Ectodermal cell (in vitro differentiated cells): ENCODE data around the gene RIC3.
A peak's percentile ranks its signal among the peaks of the same experiment; 100 is the strongest.
"Not testable (repeated sequence)": the region's sequence is repeated elsewhere in the genome, so short reads cannot be mapped to it uniquely, and the experiment has no call there.

ENCODE experiments used
- H3K27ac ChIP-seq: 2 replicates; pipeline ENCODE4 v1.7.0; 2013; ENCODE audit warnings: mild to moderate bottlenecking, low read depth, low read length; ENCODE audit not compliant: insufficient read depth, poor library complexity, severe bottlenecking
- H3K27me3 ChIP-seq: 2 replicates; pipeline ENCODE4 v1.7.0; 2013; ENCODE audit warnings: mild to moderate bottlenecking, low read length; ENCODE audit not compliant: insufficient read depth, control insufficient read depth, poor library complexity, severe bottlenecking
- H3K36me3 ChIP-seq: one replicate; pipeline ENCODE4 v1.7.0; 2013; ENCODE audit warnings: low read length; ENCODE audit not compliant: control insufficient read depth, insufficient read depth
- H3K4me1 ChIP-seq: one replicate; pipeline ENCODE4 v1.7.0; 2013; ENCODE audit warnings: low read length; ENCODE audit not compliant: control insufficient read depth, insufficient read depth
- H3K4me3 ChIP-seq: 2 replicates; pipeline ENCODE4 v1.7.0; 2013; ENCODE audit warnings: low read depth, low read length, control low read depth; ENCODE audit not compliant: insufficient read depth
- H3K9me3 ChIP-seq: 2 replicates; pipeline ENCODE4 v1.7.0; 2013; ENCODE audit warnings: mild to moderate bottlenecking, low read length, moderate library complexity; ENCODE audit not compliant: control insufficient read depth
- WGBS, 2 experiments: methylation state at CpG; one replicate each; pipeline ENCODE4 v1.1.7; 2013; ENCODE audit warnings: missing lambda C conversion rate in 2 of 2; 5-methylcytosine and 5-hydroxymethylcytosine counted together

The RIC3 gene

DNA sequence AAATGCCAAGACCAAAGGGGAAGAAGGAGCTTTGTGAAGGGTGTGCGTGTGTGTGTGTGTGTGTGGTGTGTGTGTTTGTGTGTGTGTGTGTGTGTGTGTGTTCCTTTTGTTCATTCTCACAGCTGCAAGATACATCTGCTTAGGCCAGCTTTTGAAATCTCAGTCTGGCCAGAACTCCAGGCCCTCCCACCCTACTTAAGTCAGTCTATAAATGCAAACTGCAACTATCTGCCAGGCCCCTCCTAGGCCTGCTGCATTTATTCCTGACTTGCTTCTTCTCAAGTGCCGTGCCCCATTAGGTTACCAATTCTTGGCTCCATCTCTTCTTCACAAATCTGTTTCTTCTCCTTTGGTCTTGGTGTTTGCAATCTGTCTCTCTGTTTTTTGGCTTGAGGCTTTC is 21.6 kb upstream of the RIC3 start:
- Histone ChIP-seq H3K27ac (no peak overlapping the region), H3K9me3 (no peaks in the 10 kb centered on the region), H3K36me3 (no peaks in the 10 kb centered on the region), H3K4me3 (no peak overlapping the region), H3K4me1 (peaks cover 5% of the 10 kb centered on the region), H3K27me3 (no peaks in the 10 kb centered on the region)
- 47 to 50% methylated on average over 2 of the region's 2 CpGs for WGBS, 2 experiments

DNA sequence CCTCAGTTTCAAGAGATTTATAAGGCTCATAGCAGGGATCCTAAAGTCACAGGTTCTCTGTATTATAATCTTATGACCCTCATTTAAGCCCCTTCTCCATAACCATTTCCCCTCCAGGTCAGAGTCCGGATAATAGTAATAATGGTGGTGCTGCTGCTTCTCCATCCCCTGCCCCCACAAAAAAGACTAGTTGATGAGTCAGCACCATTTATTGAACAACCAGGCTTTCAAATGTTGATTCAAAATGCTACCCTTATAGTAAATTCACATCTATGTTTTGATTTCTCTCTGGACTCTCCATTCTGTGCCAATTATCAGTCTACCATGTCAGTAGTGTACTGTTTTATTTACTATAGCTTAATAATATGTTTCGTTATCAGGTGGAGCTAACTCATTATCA is 17.6 kb upstream of the RIC3 start:
- no peaks in the 10 kb centered on the region for H3K27me3 ChIP-seq
- no peak overlapping the region for H3K27ac ChIP-seq

DNA sequence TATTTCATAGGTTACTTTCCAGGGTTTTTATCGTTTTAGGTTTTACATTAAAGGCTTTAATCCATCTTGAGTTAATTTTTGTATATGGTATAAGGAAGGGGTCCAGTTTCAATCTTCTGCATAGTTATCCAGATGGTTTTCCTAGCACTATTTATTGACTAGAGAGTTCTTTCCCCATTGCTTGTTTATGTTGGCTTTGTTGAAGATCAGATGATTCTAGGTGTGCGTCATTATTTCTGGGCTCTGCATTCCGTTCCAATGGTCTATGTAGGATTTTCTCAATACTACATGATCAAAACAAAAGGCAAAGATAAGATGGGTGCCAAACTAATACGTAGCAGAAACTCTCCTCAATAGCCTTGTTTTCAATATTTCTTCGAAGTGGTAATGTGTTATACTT is 14.3 kb upstream of the RIC3 start:
- H3K9me3 ChIP-seq, result no peaks in the 10 kb centered on the region
- peaks cover 3% of the 10 kb centered on the region for H3K4me1 ChIP-seq
- WGBS, 2 experiments, result 76 to 89% methylated on average over 4 to 5 of the region's 5 CpGs
- H3K27ac ChIP-seq, result no peak overlapping the region
- no peaks in the 10 kb centered on the region for H3K27me3 ChIP-seq
- H3K36me3 ChIP-seq, result no peaks in the 10 kb centered on the region
- H3K4me3 ChIP-seq, result no peak overlapping the region

More for the DNA sequence above, 17.6 kb upstream of the RIC3 start:
- H3K4me1 ChIP-seq, result no peaks in the 10 kb centered on the region
- WGBS, 2 experiments, result 100% methylated on average over 1 to 2 of the region's 2 CpGs
- H3K9me3 ChIP-seq, result no peaks in the 10 kb centered on the region
- no peak overlapping the region for H3K4me3 ChIP-seq
- no peaks in the 10 kb centered on the region for H3K36me3 ChIP-seq

DNA sequence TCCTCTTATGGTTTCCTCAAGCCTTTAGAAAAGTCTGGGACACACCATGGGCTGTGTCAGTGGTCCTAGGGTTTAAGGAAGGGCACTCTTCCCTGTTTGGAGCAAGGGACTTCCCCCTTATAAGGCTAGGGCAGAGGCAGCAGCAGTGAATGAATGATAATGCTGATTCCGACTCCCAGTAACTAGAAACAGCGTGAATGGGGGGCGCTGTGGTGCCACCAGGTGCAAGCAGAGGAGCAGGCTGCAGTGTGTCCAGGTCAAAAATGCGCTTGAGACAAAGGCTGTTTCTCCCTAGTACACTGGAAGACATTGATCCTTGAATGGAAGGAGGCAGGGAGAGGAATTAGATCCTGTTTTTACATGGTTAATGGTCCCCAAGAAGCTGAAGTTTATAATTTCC is 11.6 kb upstream of the RIC3 start:
- H3K4me3 ChIP-seq, result no peak overlapping the region
- H3K27ac ChIP-seq, result no peak overlapping the region
- H3K27me3 ChIP-seq, result peaks cover 1% of the 10 kb centered on the region
- WGBS, 2 experiments, result 59 to 62% methylated on average over 4 of the region's 4 CpGs
- no peaks in the 10 kb centered on the region for H3K36me3 ChIP-seq
- no peaks in the 10 kb centered on the region for H3K9me3 ChIP-seq
- H3K4me1 ChIP-seq, result peaks cover 5% of the 10 kb centered on the region

DNA sequence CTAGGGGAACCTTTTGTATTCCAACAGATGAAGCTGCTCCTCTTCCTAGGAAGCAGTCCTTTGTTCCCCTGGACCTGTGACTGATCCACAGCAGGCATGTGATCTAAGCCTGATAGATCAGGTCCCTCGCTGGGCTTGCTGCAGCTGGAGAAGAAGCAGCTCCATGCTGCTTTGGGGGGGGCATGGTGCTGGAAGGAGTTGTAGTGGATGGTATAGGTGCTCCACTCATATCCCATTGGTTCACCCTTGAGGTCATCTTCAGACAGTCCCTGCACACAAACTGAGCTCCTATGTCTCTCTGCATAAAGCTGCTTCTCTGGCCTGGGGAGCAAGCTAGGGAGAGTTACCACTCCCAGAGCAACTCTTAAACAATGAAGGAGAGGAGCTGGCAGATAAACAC is 9.5 kb upstream of the RIC3 start:
- Histone ChIP-seq H3K4me1 (peaks cover 5% of the 10 kb centered on the region), H3K36me3 (no peaks in the 10 kb centered on the region), H3K4me3 (no peak overlapping the region), H3K27ac (no peak overlapping the region), H3K27me3 (peaks cover 6% of the 10 kb centered on the region), H3K9me3 (no peaks in the 10 kb centered on the region)
- WGBS, 2 experiments, result 73 to 88% methylated on average over 1 of the region's 1 CpG

DNA sequence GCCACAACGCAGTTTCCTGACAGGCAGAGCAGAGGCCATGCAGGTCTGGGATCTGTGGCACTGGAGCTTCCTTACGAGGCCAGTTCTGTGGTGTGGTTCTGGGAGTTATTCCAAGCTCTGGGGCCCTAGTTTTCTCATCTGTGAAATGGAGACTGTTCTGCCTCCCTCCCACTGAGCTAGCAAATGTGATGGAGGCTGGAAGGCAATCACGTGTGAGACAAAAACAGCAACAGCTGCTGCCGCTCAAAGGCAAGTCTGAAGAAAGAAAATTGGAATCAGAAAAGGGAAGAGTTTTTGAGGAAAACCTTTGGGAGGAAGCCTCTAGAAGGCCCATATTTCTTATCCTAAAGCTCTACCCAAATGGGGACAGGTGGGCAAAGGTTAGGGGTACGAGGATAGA is 8.3 kb upstream of the RIC3 start:
- no peak overlapping the region for H3K27ac ChIP-seq
- no peak overlapping the region for H3K4me3 ChIP-seq
- H3K9me3 ChIP-seq, result no peaks in the 10 kb centered on the region
- H3K36me3 ChIP-seq, result no peaks in the 10 kb centered on the region
- peaks cover 5% of the 10 kb centered on the region for H3K4me1 ChIP-seq
- H3K27me3 ChIP-seq, result peaks cover 6% of the 10 kb centered on the region
- 71 to 75% methylated on average over 5 of the region's 5 CpGs for WGBS, 2 experiments

DNA sequence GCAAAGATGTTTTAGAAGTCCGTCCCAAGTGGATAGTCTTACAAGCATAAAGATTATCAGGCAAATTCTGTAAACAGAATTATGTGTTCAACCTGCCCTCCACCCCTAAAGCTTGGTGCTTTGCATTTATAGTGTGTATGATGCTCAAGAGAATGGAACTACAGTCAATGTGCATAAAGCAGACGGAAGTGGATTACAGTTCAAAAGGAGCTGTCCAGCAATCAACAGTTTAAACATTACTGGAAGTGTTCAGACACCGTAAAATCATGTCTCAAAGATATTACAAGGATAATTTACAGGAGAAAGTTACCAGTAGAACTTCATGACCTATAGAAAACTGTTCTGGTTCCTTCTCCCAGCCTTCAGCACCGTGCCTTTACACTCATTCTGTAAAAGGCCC is 1.0 kb downstream of the RIC3 start:
- Histone ChIP-seq H3K9me3 (no peaks in the 10 kb centered on the region), H3K4me1 (peaks cover 11% of the 10 kb centered on the region), H3K36me3 (no peaks in the 10 kb centered on the region), H3K4me3 (peak overlapping the region; percentile 81), H3K27ac (no peak overlapping the region), H3K27me3 (peaks cover 32% of the 10 kb centered on the region)
- 68 to 79% methylated on average over 4 of the region's 4 CpGs for WGBS, 2 experiments

DNA sequence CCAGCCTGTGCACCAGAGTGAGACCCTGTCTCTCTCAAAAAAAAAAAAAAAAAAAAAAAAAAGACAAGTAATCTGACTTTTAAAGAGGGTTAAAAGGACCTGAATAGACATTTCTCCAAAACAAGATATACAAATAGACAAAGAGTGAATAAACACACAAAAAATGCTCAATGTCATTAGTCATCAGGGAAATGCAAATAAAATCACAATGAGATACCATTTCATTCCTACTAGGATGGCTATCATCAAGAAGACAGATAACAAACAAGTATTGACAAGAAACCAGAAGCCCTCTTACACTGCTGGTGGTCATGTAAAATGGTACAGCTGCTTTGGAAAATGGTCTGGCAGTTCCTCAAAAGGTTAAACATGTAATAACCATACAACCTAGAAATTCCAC is 4.1 kb downstream of the RIC3 start:
- Histone ChIP-seq H3K27ac (no peak overlapping the region), H3K4me1 (peaks cover 11% of the 10 kb centered on the region), H3K4me3 (no peak overlapping the region), H3K36me3 (no peaks in the 10 kb centered on the region), H3K27me3 (peaks cover 16% of the 10 kb centered on the region), H3K9me3 (no peaks in the 10 kb centered on the region)

DNA sequence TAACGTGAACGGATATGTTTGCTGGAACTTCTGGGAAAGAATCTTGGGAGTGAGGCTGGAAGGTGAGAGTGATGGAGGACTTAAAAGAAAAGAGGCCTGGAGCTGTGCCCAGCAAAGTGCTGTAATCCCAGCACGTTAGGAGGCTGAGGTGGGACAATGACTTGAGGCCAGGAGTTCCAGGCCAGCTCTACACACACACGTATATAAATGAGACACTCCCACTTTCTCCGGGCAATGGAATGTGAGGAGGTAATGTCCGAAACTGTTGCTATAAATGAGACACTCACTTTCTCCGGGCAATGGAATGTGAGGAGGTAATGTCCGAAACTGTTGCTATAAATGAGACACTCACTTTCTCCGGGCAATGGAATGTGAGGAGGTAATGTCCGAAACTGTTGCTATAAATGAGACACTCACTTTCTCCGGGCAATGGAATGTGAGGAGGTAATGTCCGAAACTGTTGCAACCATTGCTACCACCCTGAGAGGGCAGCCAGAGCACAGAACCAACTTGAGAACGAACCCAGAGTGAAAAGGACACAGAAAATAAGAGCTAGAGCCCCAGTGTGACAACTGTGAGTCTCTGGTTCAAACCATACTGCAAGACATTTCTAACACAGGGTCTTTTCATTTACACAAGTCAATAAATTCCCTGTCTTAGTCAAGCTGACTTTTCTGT is 7.1 kb downstream of the RIC3 start:
- H3K4me1 ChIP-seq, H3K27me3 ChIP-seq, H3K4me3 ChIP-seq, H3K36me3 ChIP-seq, H3K9me3 ChIP-seq, H3K27ac ChIP-seq: not testable (repeated sequence)
- 95 to 98% methylated on average over 7 to 9 of the region's 13 CpGs for WGBS, 2 experiments

DNA sequence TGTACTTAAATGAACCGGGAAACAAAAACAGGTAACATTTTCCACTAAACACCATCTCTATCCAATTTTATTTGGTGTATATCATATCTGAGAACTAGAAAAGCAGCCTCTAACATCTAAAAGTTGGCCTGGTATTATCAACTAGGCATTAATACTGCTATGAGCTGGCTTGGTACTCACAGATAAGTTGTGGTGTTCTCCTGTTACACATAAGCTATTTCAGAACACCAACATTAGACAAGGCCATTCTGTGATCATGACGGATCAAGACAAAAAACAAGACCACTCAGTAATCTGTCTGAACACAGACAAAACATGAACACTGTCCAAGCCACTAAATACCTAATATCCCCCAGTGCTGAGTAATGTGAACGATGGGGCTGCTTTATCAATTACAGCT is 11.9 kb downstream of the RIC3 start:
- Histone ChIP-seq H3K9me3 (no peaks in the 10 kb centered on the region), H3K27ac (no peak overlapping the region), H3K27me3 (no peaks in the 10 kb centered on the region), H3K36me3 (no peaks in the 10 kb centered on the region), H3K4me3 (no peak overlapping the region), H3K4me1 (no peaks in the 10 kb centered on the region)
- WGBS, 2 experiments, result 95 to 97% methylated on average over 3 of the region's 3 CpGs

DNA sequence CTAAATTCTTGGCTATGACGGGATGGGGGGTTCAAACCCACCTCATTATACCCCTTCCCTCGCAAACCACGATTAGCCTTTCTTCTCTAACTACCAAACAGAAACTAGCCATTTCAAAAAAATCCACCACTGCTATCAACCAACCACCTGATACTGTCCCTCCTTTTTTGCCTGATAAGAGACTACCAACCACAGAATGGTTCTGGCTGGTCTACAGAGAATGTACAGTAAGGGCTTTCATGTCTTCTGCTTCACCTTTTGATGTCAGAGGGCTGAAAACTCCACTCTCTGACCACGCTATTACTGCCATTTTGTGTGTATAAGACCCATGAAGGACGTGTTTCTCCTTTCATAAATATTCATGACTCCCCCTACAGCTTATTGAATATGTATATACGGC is 19.1 kb downstream of the RIC3 start:
- WGBS, 2 experiments, result 94 to 96% methylated on average over 6 of the region's 6 CpGs
- Histone ChIP-seq H3K4me1 (no peaks in the 10 kb centered on the region), H3K4me3 (no peak overlapping the region)

More for the DNA sequence above, 19.1 kb downstream of the RIC3 start:
- H3K36me3 ChIP-seq, result no peaks in the 10 kb centered on the region
- H3K9me3 ChIP-seq, result no peaks in the 10 kb centered on the region
- no peak overlapping the region for H3K27ac ChIP-seq
- H3K27me3 ChIP-seq, result no peaks in the 10 kb centered on the region
